Measurements from ENCODE around the gene UBE2Q1. TPM values are rescaled to one million over a fixed set of nuclear protein-coding genes. Genes with fewer than 3 reads are reported as not detected.

Gene UBE2Q1
- total RNA-seq, 1 experiment from 2014 or later, result 70.9 TPM

- TSS peak; percentile 91 for BruUV-seq (replicated peaks)
- Histone ChIP-seq H3K9ac (ENCODE audit: low read length) (peak overlapping the region; percentile 67), H3K27ac (ENCODE audit: low read depth, low read length) (peak overlapping the region; percentile 91), H3K4me2 (ENCODE audit: low read length) (peak overlapping the region; percentile 74), H2AFZ (ENCODE audit: low read depth, low read length, poor library complexity, severe bottlenecking) (no peak overlapping the region), H3K4me3 (replicated peaks in 1 of 2; ENCODE audit: low read depth in 1 of 2, low read length in 2 of 2) (peak overlapping the region; percentile 55 to 81), H3K9me2 (ENCODE audit: insufficient read depth) (no peaks in the 10 kb centered on the region), H3K9me3 (ENCODE audit: control insufficient read depth in 1 of 2, insufficient read depth in 1 of 2, low read depth in 1 of 2, low read length in 2 of 2) (no peaks in the 10 kb centered on the region), H4K20me1 (ENCODE audit: insufficient read depth) (no peaks in the 10 kb centered on the region), H3K36me3 (ENCODE audit: control insufficient read depth in 1 of 2, insufficient read depth in 2 of 2, low read length in 2 of 2) (peaks cover 18 to 19% of the 10 kb centered on the region in 2 experiments), H3K79me2 (ENCODE audit: insufficient read depth, low read length) (peaks cover 30% of the 10 kb centered on the region), H3K4me1 (ENCODE audit: control insufficient read depth in 1 of 2, insufficient read depth in 2 of 2, low read length in 2 of 2) (peaks cover 11 to 34% of the 10 kb centered on the region in 2 experiments), H3K27me3 (ENCODE audit: insufficient read depth, low read length) (0 out of 2 replicates have a peak, but pooled peaks cover under 1% of the 10 kb centered on the region)
- ChIA-PET CTCF (interaction anchor here (0.6 to 2.0 kb wide), 28 partner anchors 12 to 526 kb away, joined by 3 to 22 read pairs (median 4); partner anchors contain the start of genes KCNN3 and PYGO2), RAD21 (ENCODE audit: low non-redundant PET in 1 of 2, low total read pairs in 2 of 2, uncharacterized antibody in 2 of 2, unreplicated experiment in 2 of 2) (interaction anchor here (0.6 to 2.2 kb wide), 3 partner anchors 25 to 320 kb away, joined by 6 to 18 read pairs (median 8); no protein-coding TSS in a partner anchor), POLR2A (no interaction called here)
- ATAC-seq (peak; percentile 93), DNase-seq (ENCODE audit: low read depth, low spot score) (peak; percentile 96)
- intact Hi-C loops (cut with micrococcal nuclease), result loop anchor here (1.0 to 5.0 kb wide), 8 partner anchors 152 to 523 kb away; partner anchors contain the start of genes EFNA4 and IL6R
- TF ChIP-seq ZNF274 (IDR thresholded peaks at IDR 0.05; ENCODE audit: low read depth, low read length), result no peak
- no peak; the same call in 1 of the 2 replicates for TF ChIP-seq JUND (IDR thresholded peaks at IDR 0.05)
- peak; percentile 18 for TF ChIP-seq POLR2A (IDR thresholded peaks at IDR 0.05; ENCODE audit: borderline replicate concordance, extremely low read depth, insufficient read depth, insufficient read length)
- TF ChIP-seq CEBPB (IDR thresholded peaks at IDR 0.05; ENCODE audit: low read depth), result no peak; the same call in 1 of the 2 replicates
- TF ChIP-seq POLR2AphosphoS5 (IDR thresholded peaks at IDR 0.05; ENCODE audit: low read depth, low read length), result no peak
- no peak for TF ChIP-seq FOSL1 (IDR thresholded peaks at IDR 0.05; ENCODE audit: low read depth)
- TF ChIP-seq REST (IDR thresholded peaks at IDR 0.05; ENCODE audit: low read depth), result no peak
- no peak for TF ChIP-seq EZH2 (IDR thresholded peaks at IDR 0.05)
- TF ChIP-seq EGR1 (IDR thresholded peaks at IDR 0.05; ENCODE audit: low read depth), result peak; percentile 87
- no peak for TF ChIP-seq ZFX (IDR thresholded peaks at IDR 0.05)
- no peak for TF ChIP-seq ATF3 (IDR thresholded peaks at IDR 0.05)
- no peak for TF ChIP-seq EZH2phosphoT487 (IDR thresholded peaks at IDR 0.05; ENCODE audit: borderline replicate concordance)
- no peak for TF ChIP-seq CTCF (IDR thresholded peaks at IDR 0.05 in 2 of 3, conservative IDR thresholded peaks at IDR 0.05 in 1 of 3; ENCODE audit: borderline replicate concordance in 1 of 3, insufficient read depth in 1 of 3, low read depth in 2 of 3, low read length in 2 of 3)
- peak; percentile 13; the same call in 1 of the 2 replicates for TF ChIP-seq SRF (IDR thresholded peaks at IDR 0.05; ENCODE audit: low read depth)
- TF ChIP-seq MAX (IDR thresholded peaks at IDR 0.05), result peak; percentile 100
- TF ChIP-seq SIN3A (IDR thresholded peaks at IDR 0.05; ENCODE audit: low read depth), result peak; percentile 96
- TF ChIP-seq SP1 (IDR thresholded peaks at IDR 0.05; ENCODE audit: low read depth), result peak; percentile 93
- peak; percentile 67 for TF ChIP-seq TCF7L2 (IDR thresholded peaks at IDR 0.05; ENCODE audit: borderline replicate concordance, extremely low read depth, insufficient read depth, insufficient read length)
- no peak for TF ChIP-seq ZBTB33 (IDR thresholded peaks at IDR 0.05; ENCODE audit: extremely low read depth, insufficient replicate concordance, low read length)
These were observed 431 bp upstream of the UBE2Q1 start for GRCh38 chr1:154558720-154559465.
